HG03280 (cell line): ENCODE measurements around the gene FAR1.

ENCODE experiments used
- ATAC-seq: cut with Tn5 transposase; IDR thresholded peaks from one replicate; pipeline ENCODE4 v1.9.1; 2021; ENCODE audit warnings: mild to moderate bottlenecking, moderate library complexity; ENCODE audit not compliant: unreplicated experiment

FAR1 gene

GRCh38 chr11:13775471-13775870 is 107.0 kb downstream of the FAR1 start:
- no peak for ATAC-seq

- ATAC-seq, result no peak
Measured at GRCh38 chr11:13776134-13776815, 107.8 kb downstream of the FAR1 start.

- no peak for ATAC-seq
Measured at GRCh38 chr11:13777341-13777985, 109.0 kb downstream of the FAR1 start.

GRCh38 chr11:13778345-13778744 is 109.9 kb downstream of the FAR1 start:
- ATAC-seq, result no peak

- ATAC-seq, result no peak
Measured at GRCh38 chr11:13781153-13781552, 112.7 kb downstream of the FAR1 start.
